Activated T-cell treated with anti-CD3 and anti-CD28 coated beads, Interleukin-2, amount 50 U/mL, for 4 hours (primary cell): ENCODE results near the gene RASGEF1C. TPM values are rescaled to one million over a fixed set of nuclear protein-coding genes. Genes with fewer than 3 reads are reported as not detected.

Experiments used
- total RNA-seq, 3 donors: library from RNA; stranded (reverse); gene quantifications; one replicate each; pipeline ENCODE4 v1.2.1, GENCODE V29; 2021

Gene RASGEF1C
- total RNA-seq, 3 donors from 2014 or later: not detected

Other genes with a start within 250 kb of the RASGEF1C start
- gene RNF130, start 137.5 kb downstream of the RASGEF1C start, total RNA-seq: 10 to 100 TPM; 17.2 to 19.5 (median 18.4) TPM
- gene MAPK9, start 82.9 kb upstream of the RASGEF1C start, total RNA-seq: 10 to 100 TPM; 34.8 to 39.1 (median 35.8) TPM
- gene GFPT2, start 144.1 kb upstream of the RASGEF1C start, total RNA-seq: under 1 TPM; 0.30 to 0.48 (median 0.34) TPM